ENCODE measurements around the gene EXD3. TPM values are rescaled to one million over a fixed set of nuclear protein-coding genes. Genes with fewer than 3 reads are reported as not detected.

EXD3 gene
- total and polyA plus RNA-seq, 9 of the 15 experiments (the other 6 are each of a cell fraction or from before 2014, with no cell fraction given), result 0.29 to 12.5 (median 3.9) TPM

GRCh38 chr9:137294091-137294680 is 128.8 kb downstream of the EXD3 start (continued):
- 0 out of 2 replicates have a peak, but pooled peaks have one; percentile 18 for TF ChIP-seq JUND (IDR thresholded peaks at IDR 0.05; ENCODE audit: borderline replicate concordance, low read depth, low read length)
- no peak for TF ChIP-seq JUND (tag; IDR thresholded peaks at IDR 0.05; ENCODE audit: borderline replicate concordance, low read depth, low read length)
- no peak for TF ChIP-seq CBX8 (IDR thresholded peaks at IDR 0.05; ENCODE audit: borderline replicate concordance, extremely low read depth, low read depth, low read length, poor library complexity, severe bottlenecking)
- TF ChIP-seq RERE (CRISPR knock-in tag; IDR thresholded peaks at IDR 0.05; ENCODE audit: borderline replicate concordance), result no peak
- no peak for TF ChIP-seq ZNF175 (CRISPR knock-in tag; IDR thresholded peaks at IDR 0.05; ENCODE audit: low read depth)
- no peak for TF ChIP-seq ZNF79 (CRISPR knock-in tag; IDR thresholded peaks at IDR 0.05; ENCODE audit: low read depth)
- no peak for TF ChIP-seq FOS (IDR thresholded peaks at IDR 0.05; ENCODE audit: extremely low read depth, insufficient read length)
- no peak for TF ChIP-seq GATAD2B (IDR thresholded peaks at IDR 0.05; ENCODE audit: borderline replicate concordance)
- no peak for TF ChIP-seq NR1H2 (CRISPR knock-in tag; IDR thresholded peaks at IDR 0.05)
- TF ChIP-seq FOXA1 (IDR thresholded peaks at IDR 0.05; ENCODE audit: borderline replicate concordance), result no peak
- no peak for TF ChIP-seq CEBPB (tag; IDR thresholded peaks at IDR 0.05)
- TF ChIP-seq ZBTB34 (CRISPR knock-in tag; IDR thresholded peaks at IDR 0.05), result no peak
- TF ChIP-seq MAFK (IDR thresholded peaks at IDR 0.05; ENCODE audit: low read length), result no peak
- TF ChIP-seq MEIS2 (IDR thresholded peaks at IDR 0.05; ENCODE audit: partially characterized antibody), result no peak
- no peak for TF ChIP-seq E2F3 (CRISPR knock-in tag; IDR thresholded peaks at IDR 0.05)
- no peak for TF ChIP-seq SIN3A (IDR thresholded peaks at IDR 0.05; ENCODE audit: borderline replicate concordance in 2 of 2, control insufficient read depth in 1 of 2, low read depth in 2 of 2, low read length in 2 of 2)
- TF ChIP-seq DLX4 (CRISPR knock-in tag; IDR thresholded peaks at IDR 0.05), result no peak
- TF ChIP-seq RNF219 (CRISPR knock-in tag; IDR thresholded peaks at IDR 0.05), result no peak
